IPS-20b (cell line): ENCODE measurements around the gene PAQR7.
A peak's percentile ranks its signal among the peaks of the same experiment; 100 is the strongest.

Source experiments
- H3K27ac ChIP-seq: one replicate; pipeline ENCODE4 v1.5.1; 2013; ENCODE audit warnings: low read length
- H3K27me3 ChIP-seq: 2 replicates; pipeline ENCODE4 v1.6.1; 2013; ENCODE audit warnings: mild to moderate bottlenecking, low read length, inconsistent platforms; ENCODE audit not compliant: insufficient read depth
- H3K36me3 ChIP-seq: 2 replicates; pipeline ENCODE4 v1.6.1; 2013; ENCODE audit warnings: low read depth, mild to moderate bottlenecking, inconsistent platforms, low read length, moderate library complexity; ENCODE audit not compliant: insufficient read depth
- H3K4me1 ChIP-seq: 2 replicates; pipeline ENCODE4 v1.6.1; 2013; ENCODE audit warnings: mild to moderate bottlenecking, control low read depth, inconsistent platforms, low read length, moderate library complexity; ENCODE audit not compliant: insufficient read depth
- H3K4me3 ChIP-seq: 2 replicates; pipeline ENCODE4 v1.5.1; 2013; ENCODE audit warnings: mild to moderate bottlenecking, low read length, inconsistent platforms
- H3K9ac ChIP-seq: 2 replicates; pipeline ENCODE4 v1.6.1; 2013; ENCODE audit warnings: low read depth, mild to moderate bottlenecking, inconsistent platforms, low read length, moderate library complexity
- H3K9me3 ChIP-seq: 2 replicates; pipeline ENCODE4 v1.6.1; 2013; ENCODE audit warnings: mild to moderate bottlenecking, low read depth, low read length, inconsistent platforms; ENCODE audit not compliant: insufficient read depth

Gene PAQR7

DNA sequence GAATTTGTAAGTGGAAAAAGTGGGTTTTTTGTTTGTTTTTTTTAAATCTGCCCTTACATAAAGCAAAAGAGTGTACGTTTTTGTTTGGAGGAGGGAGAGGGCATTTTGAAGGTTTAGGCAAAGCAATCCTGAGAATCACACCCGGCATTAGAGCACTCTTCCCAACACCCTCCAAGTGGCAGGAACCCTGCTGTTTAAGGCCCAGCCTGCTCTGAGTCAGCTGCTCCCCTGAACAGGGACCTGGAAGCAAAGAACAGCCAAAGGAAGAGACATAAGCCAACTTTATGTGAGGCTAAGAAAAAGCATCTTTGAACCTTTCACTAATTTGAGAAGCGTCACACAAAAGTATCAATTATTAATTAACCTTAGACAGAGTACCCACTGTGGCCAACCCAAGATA, 38.8 kb downstream of the PAQR7 start:
- Histone ChIP-seq H3K4me3 (no peak overlapping the region), H3K27me3 (no peaks in the 10 kb centered on the region), H3K27ac (no peak overlapping the region), H3K9ac (no peak overlapping the region), H3K36me3 (peaks cover 53% of the 10 kb centered on the region), H3K4me1 (no peaks in the 10 kb centered on the region), H3K9me3 (no peaks in the 10 kb centered on the region)

DNA sequence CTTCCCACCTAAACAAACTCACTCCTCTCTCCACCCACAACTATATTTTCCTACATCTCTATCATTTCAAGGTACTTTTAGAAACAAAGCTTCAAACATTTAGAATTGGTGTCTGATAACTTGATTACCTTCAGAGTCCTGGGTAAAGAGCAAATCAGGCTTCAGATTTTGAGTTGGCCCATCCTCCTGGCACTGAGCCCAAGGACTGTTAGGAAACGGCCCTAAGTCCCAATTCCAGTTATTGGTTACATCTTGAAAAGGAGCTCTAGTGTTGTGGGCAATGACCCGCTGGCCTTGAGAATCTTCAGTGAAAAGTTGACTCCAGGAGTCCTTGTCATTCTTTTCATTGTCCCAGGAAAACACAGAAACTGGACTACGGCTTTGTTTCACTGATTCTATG, 40.6 kb downstream of the PAQR7 start:
- no peaks in the 10 kb centered on the region for H3K27me3 ChIP-seq
- no peak overlapping the region for H3K4me3 ChIP-seq

DNA sequence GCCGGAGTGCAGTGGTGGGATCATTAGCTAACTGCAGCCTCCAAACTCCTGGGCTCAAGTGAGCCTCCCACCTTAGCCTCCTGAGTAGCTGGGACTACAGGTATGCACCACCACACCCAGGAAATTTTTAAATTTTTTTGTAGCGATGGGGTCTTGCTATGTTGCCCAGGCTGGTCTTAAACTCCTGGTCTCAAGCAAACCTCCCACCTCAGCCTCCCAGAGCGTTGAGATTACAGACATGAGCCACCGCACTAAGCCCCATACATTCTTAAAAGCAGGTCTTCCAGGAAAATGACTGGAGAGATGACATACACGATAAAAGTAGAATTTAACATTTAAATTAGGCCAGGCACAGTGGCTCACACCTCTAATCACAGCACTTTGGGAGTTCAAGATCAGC, 42.4 kb downstream of the PAQR7 start:
- Histone ChIP-seq H3K9ac (no peak overlapping the region), H3K36me3 (peaks cover 88% of the 10 kb centered on the region), H3K27ac (no peak overlapping the region), H3K4me3 (no peak overlapping the region), H3K9me3 (no peaks in the 10 kb centered on the region), H3K27me3 (no peaks in the 10 kb centered on the region), H3K4me1 (no peaks in the 10 kb centered on the region)

More for the DNA sequence above, 40.6 kb downstream of the PAQR7 start:
- peaks cover 71% of the 10 kb centered on the region for H3K36me3 ChIP-seq
- H3K4me1 ChIP-seq: no peaks in the 10 kb centered on the region
- H3K27ac ChIP-seq: no peak overlapping the region
- H3K9me3 ChIP-seq: no peaks in the 10 kb centered on the region
- H3K9ac ChIP-seq: no peak overlapping the region

DNA sequence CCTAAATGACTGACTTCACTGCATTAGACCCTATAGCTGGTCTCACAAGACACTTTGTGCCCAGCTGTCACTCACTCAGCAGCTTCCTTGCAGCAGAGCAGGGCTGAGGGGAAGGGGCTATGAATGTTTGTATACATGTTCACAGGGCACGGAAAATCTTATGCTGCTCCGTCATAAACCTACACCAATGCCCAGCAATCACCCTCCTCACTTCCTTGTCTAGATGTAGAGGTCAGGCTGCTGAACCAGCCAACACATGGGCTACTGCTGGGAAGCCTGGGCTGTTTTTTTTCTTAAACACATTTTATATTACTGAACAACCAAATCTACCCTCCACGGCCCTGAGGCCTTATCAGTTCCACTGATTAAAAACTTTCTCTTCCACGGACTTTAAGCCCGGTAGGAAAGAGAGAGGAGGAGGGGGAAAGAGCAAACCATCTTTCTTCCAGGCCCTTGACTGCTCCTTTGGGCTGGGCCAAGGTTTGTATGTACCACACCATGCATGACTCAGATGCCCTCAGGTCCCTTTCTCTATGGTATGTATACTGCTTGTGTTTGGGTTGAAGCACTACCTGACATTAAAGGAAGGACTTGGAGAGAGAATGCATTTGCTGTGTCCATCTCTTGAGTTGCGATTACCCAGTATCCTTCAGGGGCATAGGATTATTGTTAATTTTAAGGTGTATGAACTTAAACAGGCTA, 43.0 kb downstream of the PAQR7 start:
- Histone ChIP-seq H3K27me3 (no peaks in the 10 kb centered on the region), H3K4me1 (no peaks in the 10 kb centered on the region), H3K9ac (no peak overlapping the region), H3K4me3 (no peak overlapping the region), H3K27ac (no peak overlapping the region), H3K36me3 (peaks cover 95% of the 10 kb centered on the region), H3K9me3 (no peaks in the 10 kb centered on the region)

DNA sequence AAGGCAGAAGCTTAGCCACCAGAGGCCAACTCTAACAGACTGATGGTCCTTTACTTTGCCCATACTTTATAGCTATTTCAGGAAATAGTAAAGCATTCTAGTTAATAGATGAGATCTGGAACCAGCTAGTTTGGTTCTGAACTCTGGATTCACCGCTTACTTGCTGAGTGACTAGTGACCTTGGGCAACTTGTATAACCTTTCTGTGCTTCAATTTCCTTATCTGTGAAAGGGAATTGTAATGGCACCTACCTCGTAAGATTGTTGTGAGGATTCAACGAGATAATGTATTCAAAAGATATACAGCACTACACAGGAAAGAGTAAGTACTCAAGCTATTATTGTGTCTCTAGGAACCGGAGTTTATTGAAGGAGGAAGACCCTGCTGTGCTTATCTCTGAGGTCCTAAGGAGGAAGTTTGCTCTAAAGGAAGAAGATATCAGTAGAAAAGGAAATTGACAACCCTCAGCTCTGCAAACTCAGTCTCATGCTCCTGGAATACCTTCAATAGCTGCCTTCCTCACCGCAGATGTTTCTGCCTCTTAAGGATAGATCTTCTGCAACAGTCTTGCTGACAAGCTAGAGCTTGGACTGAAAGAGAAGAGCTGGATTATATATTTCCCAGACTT, 43.8 kb downstream of the PAQR7 start:
- Histone ChIP-seq H3K4me3 (no peak overlapping the region), H3K36me3 (peaks cover 94% of the 10 kb centered on the region), H3K9ac (no peak overlapping the region), H3K9me3 (no peaks in the 10 kb centered on the region), H3K27ac (no peak overlapping the region), H3K4me1 (no peaks in the 10 kb centered on the region), H3K27me3 (no peaks in the 10 kb centered on the region)

DNA sequence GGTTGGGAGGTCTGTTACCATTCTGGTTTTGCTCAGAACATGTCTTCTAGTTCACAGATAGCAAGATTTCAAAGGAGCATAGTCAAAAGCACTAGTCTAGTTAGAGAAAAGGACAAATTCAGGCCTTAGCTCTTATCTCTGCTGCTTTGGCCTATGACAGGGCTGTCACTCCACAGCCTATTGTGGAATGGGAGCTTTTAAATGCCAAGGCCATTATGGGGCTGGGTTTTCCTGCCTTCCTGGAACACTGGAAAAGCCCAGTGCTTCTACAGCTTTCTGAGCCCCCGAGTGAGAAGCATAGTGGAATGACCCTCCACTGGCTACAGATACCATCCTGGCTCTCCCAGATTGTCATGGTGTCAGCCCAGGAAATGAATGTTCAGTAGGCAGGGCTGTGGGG, 46.5 kb downstream of the PAQR7 start:
- no peak overlapping the region for H3K9ac ChIP-seq
- no peak overlapping the region for H3K4me3 ChIP-seq
- peaks cover 79% of the 10 kb centered on the region for H3K36me3 ChIP-seq
- H3K9me3 ChIP-seq: no peaks in the 10 kb centered on the region
- no peaks in the 10 kb centered on the region for H3K4me1 ChIP-seq
- no peak overlapping the region for H3K27ac ChIP-seq
- no peaks in the 10 kb centered on the region for H3K27me3 ChIP-seq

DNA sequence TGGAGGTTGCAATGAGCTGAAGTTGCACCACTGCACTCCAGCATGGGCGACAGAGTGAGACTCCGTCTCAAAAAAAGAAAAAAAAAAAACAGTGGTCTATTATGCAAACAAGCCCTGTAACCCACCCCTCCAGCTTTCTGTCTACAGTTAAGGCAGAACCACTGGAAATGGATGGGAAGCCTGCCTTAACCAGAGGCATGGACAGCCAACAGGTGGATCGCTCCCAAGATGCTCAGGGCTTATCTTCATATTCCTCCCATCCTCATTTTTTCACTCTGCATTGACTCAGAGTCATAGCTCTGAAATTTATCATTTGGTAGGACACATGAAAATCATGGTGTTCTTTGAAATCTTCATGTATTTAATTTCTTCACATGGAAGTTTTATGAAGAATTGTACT, 47.0 kb downstream of the PAQR7 start:
- H3K27me3 ChIP-seq: no peaks in the 10 kb centered on the region
- H3K9ac ChIP-seq: no peak overlapping the region
- no peak overlapping the region for H3K4me3 ChIP-seq
- H3K36me3 ChIP-seq: peaks cover 73% of the 10 kb centered on the region
- no peaks in the 10 kb centered on the region for H3K9me3 ChIP-seq
- no peak overlapping the region for H3K27ac ChIP-seq
- H3K4me1 ChIP-seq: no peaks in the 10 kb centered on the region

DNA sequence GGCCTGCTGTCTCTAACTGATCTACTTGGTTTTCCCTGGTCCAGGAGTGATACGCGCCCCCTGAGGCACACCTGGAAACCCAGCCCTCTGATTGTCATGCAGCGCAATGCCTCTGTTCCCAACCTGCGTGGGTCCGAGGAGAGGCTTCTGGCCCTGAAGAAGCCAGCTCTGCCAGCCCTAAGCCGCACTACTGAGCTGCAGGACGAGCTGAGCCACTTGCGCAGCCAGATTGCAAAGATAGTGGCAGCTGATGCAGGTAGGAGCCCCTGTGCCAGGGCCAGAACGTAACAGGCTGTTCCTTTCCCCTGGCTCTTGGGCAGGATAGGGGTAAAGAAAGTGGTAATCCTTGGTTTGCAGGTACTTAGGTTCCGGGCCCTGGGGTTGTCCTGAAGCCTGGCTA, 48.9 kb downstream of the PAQR7 start:
- Histone ChIP-seq H3K27me3 (peaks cover 7% of the 10 kb centered on the region), H3K4me1 (no peaks in the 10 kb centered on the region), H3K9me3 (no peaks in the 10 kb centered on the region), H3K9ac (no peak overlapping the region), H3K4me3 (no peak overlapping the region), H3K36me3 (peaks cover 54% of the 10 kb centered on the region), H3K27ac (no peak overlapping the region)

DNA sequence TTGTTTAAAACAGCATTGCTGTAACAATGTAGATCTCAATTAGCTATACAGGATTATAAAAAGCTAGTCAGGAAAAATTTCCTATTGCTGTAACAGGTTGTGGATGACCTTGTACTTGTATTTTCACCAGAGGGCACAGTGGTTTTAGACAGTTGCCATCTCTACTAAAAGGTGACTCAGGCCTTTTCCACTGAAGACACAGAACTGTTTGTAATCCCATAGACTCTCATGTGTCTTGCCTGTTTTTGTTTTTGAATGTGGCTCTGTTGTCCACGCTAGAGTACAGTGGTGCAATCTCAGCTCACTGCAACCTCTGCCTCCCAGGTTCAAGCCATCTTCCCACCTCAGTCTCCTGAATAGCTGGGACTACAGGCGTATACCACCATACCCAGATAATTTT, 49.9 kb downstream of the PAQR7 start:
- Histone ChIP-seq H3K9me3 (no peaks in the 10 kb centered on the region), H3K36me3 (peaks cover 44% of the 10 kb centered on the region), H3K27me3 (peaks cover 15% of the 10 kb centered on the region), H3K4me3 (no peak overlapping the region), H3K9ac (no peak overlapping the region), H3K4me1 (no peaks in the 10 kb centered on the region), H3K27ac (no peak overlapping the region)

DNA sequence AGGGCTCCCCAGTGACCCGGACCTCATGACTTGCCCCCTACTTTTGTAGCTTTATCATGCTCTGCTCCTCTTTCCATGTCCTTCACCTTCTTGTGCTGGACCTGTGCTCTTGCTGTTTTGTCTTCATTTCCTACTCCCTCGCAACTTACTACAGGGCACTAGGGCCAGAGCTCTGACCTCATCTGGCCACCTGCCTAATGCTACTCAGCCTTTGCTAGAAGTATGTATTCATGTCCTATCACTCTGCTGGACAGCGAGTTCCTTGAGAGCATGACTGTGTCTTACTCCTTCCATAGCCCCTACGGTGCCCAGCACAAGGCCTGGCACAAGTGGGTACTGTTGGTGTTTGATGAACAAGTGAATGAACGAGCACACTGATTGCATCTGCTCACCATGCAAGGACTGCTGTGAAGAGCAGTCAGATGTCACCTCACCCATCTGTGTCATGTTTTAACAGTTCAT, 53.8 kb downstream of the PAQR7 start:
- H3K36me3 ChIP-seq: peaks cover 9% of the 10 kb centered on the region
- H3K9me3 ChIP-seq: no peaks in the 10 kb centered on the region
- H3K4me1 ChIP-seq: peaks cover 6% of the 10 kb centered on the region; the same call in 1 of the 2 replicates
- H3K27ac ChIP-seq: no peak overlapping the region
- 0 out of 2 replicates have a peak overlapping the region, but pooled peaks have one; percentile 96 for H3K4me3 ChIP-seq
- no peak overlapping the region for H3K9ac ChIP-seq
- peaks cover 15% of the 10 kb centered on the region for H3K27me3 ChIP-seq

DNA sequence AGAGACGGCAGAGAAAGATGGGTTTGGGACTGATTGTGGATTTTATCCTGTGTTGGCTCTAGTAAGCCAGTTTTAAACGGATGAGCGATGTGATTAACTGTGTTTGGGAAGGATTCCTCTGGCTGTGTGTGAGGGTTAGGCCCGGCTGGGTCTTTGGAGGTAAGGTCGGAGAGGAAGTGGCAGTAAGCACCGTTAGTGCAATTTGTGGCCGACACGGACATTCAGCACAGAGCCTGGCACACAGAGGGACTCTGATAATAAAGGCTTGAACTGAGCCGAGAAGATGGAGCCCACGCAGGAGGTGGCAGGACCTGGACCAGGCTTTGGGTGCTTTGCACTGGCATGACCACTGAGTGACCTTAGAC, 54.4 kb downstream of the PAQR7 start:
- no peak overlapping the region for H3K27ac ChIP-seq

More for the DNA sequence above, 54.4 kb downstream of the PAQR7 start:
- Histone ChIP-seq H3K4me1 (peaks cover 6% of the 10 kb centered on the region; the same call in 1 of the 2 replicates), H3K9ac (peak overlapping the region; percentile 96), H3K36me3 (0 out of 2 replicates have a peak, but pooled peaks cover 4% of the 10 kb centered on the region), H3K9me3 (no peaks in the 10 kb centered on the region), H3K27me3 (peaks cover 15% of the 10 kb centered on the region), H3K4me3 (peak overlapping the region; percentile 96)
